ENCODE data around the gene EOLA2. TPM values are rescaled to one million over a fixed set of nuclear protein-coding genes. Genes with fewer than 3 reads are reported as not detected.
"Not testable (repeated sequence)": the region's sequence is repeated elsewhere in the genome, so short reads cannot be mapped to it uniquely, and the experiment has no call there.

EOLA2 gene
- total RNA-seq, 2 experiments from 2014 or later, result 11.5 to 27.7 TPM

DNA sequence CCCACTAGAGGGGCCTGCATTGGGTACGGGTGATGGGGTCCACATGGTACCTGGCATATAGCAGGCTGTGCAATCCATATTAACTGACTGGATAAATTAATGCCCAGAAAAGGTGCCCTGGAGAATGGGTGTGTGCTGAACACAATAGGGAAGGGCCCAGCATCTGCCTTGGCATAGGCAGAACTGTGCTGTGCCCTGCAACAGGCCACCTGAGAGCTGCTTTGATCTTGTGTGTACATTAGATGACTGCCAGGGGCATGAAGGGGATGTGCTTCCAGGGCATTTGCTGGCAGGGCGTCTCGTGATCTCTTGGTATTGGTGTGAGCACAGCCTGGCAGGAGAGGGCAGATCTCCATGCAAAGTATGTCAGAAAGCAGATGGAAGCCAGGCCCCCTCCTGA, 8.6 kb upstream of the EOLA2 start:
- CTCF ChIA-PET; H3K36me3 Mint-ChIP-seq (ENCODE audit: low read depth); H3K4me3 Mint-ChIP-seq; ATAC-seq; POLR2A ChIA-PET; H3K4me1 Mint-ChIP-seq; intact Hi-C loops (cut with DNase I, micrococcal nuclease); H3K27me3 Mint-ChIP-seq; H3K27ac Mint-ChIP-seq; DNase-seq; H3K9me3 Mint-ChIP-seq (ENCODE audit: low read depth): not testable (repeated sequence)

DNA sequence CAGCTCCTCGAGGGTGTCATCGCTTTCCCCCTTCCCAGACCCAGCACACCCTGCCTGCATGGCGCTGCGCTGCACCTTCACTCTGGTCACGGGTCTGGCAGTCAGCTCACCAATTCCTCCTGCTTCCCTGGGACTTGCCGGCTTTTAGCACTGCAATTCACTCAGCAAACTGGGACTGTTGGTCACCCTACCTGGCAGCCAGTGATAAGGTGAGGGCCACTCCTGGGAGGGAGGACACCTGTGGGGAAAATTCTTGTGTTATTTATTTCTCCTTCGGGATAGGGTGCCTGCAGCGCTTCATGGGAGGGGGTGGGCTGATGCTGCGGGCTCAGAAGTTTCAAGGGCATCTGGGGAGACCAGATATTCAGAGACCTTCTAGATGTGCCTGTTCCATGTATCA, 7.5 kb upstream of the EOLA2 start:
- H3K4me1 Mint-ChIP-seq; H3K9me3 Mint-ChIP-seq (ENCODE audit: low read depth); H3K27ac Mint-ChIP-seq; H3K36me3 Mint-ChIP-seq (ENCODE audit: low read depth); POLR2A ChIA-PET; H3K27me3 Mint-ChIP-seq; intact Hi-C loops (cut with DNase I, micrococcal nuclease); DNase-seq; ATAC-seq; CTCF ChIA-PET; H3K4me3 Mint-ChIP-seq: not testable (repeated sequence)

DNA sequence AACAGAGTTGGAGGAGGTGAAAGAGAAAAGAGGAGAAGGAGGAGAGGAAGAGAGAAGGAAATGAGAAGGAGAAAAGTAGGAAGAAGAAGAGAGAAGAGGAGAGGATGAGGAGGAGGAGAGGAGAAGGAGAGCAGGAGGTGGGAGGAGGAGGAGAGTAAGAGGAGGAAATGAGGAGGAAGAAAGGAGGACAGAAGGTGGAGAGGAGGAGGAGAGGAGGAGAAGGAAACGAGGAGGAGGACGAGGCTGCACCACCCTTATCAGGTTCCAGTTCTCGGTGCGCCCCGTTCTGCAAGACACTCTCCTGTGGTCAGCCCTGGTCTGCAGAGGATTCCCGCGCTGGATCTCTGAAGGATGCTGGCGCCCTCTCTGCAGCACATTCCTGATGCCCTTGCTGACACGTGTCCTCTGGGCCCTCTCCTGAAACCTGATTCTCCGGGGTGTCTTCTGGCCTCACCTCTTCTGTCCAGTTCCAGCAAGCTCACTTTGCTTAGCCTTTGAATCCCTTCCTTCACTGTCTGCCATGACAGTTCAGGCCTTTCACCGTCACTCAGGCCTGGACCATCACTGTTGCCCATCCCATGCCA, 6.9 kb upstream of the EOLA2 start:
- CTCF ChIA-PET; H3K4me3 Mint-ChIP-seq; H3K9me3 Mint-ChIP-seq (ENCODE audit: low read depth); H3K27ac Mint-ChIP-seq; ATAC-seq; intact Hi-C loops (cut with DNase I, micrococcal nuclease); DNase-seq; H3K4me1 Mint-ChIP-seq; H3K27me3 Mint-ChIP-seq; POLR2A ChIA-PET; H3K36me3 Mint-ChIP-seq (ENCODE audit: low read depth): not testable (repeated sequence)

DNA sequence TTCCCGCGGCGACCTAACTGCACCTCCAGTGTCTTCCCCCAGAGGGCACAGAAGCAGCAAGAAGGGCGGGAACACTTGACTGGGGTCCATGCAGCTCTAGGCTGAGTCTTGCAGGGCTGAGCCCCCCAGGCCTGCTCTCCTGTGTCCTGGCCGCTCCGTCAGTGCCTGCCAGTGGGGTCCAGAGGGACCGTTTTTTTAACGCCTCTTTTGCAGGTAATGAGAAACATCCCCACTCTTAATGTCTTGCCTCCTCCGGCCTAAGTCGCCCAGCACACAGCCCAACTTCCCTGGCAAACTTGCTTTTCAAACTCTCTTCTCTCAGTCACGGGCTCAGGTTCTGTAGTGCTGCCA, 2.4 kb upstream of the EOLA2 start:
- Mint-ChIP-seq H3K4me3 (peak overlapping the region; percentile 81), H3K27ac (peak overlapping the region; percentile 88)
- H3K9me3 Mint-ChIP-seq (ENCODE audit: low read depth); H3K4me1 Mint-ChIP-seq; H3K27me3 Mint-ChIP-seq; ATAC-seq; H3K36me3 Mint-ChIP-seq (ENCODE audit: low read depth); DNase-seq; intact Hi-C loops (cut with DNase I, micrococcal nuclease): not testable (repeated sequence)
- POLR2A ChIA-PET, result interaction anchor here (0.7 to 3.1 kb wide), 3 partner anchors 401 to 674 kb away, joined by 3 to 30 read pairs (median 6); partner anchors contain the start of gene EOLA1
- CTCF ChIA-PET, result interaction anchor here (0.6 to 1.1 kb wide), 3 partner anchors 10 to 422 kb away, joined by 3 to 6 read pairs (median 4); partner anchors contain the start of gene MAMLD1

DNA sequence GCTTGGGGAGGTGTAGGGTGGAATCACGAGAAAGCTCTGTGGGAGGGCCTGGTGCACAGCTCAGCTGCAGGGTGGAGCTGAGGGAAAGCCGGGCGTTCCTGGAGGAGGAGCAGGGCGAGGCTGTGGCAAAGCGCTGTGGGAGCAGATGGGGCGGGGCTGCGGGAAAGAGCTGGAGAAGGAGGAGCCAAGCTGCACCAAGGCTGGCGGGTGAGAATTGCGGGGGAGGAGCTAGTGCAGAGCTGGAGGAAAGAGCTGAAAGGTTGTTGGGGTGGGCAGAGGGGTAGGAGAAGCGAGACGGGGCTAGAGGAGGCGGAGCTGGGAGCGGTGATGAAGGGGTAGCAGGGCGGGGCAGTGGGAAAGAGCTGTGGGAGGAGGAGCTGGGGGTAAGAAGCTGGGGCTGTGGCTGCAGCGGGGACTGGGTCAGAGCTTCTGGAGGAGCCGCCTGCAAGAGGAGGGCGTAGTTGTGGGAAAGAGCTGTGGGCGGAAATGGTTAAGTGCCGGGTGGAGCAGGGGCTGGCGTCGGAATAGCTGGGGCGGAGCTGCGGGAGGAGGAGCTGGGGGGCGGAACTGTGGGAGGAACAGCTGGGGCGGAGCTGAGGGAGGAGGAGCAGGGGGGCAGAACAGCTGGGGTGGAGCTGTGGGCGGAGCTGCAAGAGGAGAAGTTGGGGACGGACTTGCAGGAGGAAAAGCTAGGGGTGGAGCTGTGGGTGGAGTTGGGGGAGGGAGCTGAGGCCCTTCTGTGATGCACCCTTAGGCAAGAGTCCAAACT, 1.8 kb upstream of the EOLA2 start:
- H3K4me3 Mint-ChIP-seq, result peak overlapping the region; percentile 81
- H3K9me3 Mint-ChIP-seq (ENCODE audit: low read depth), result no peaks in the 10 kb centered on the region
- H3K4me1 Mint-ChIP-seq, result peaks cover 3% of the 10 kb centered on the region
- ATAC-seq (peak; percentile 57), DNase-seq (peak; percentile 95)
- no peaks in the 10 kb centered on the region for H3K36me3 Mint-ChIP-seq (ENCODE audit: low read depth)
- CTCF ChIA-PET, result interaction anchor here (0.6 to 1.1 kb wide), 4 partner anchors 10 to 423 kb away, joined by 3 to 6 read pairs (median 4); partner anchors contain the start of gene MAMLD1
- H3K27me3 Mint-ChIP-seq, result no peaks in the 10 kb centered on the region
- intact Hi-C loops (cut with DNase I, micrococcal nuclease), result loop anchor here in 1 of 2 experiments (2.0 to 5.0 kb wide), 3 partner anchors 67 to 752 kb away; partner anchors contain the start of genes MTM1 and MTMR1
- peak overlapping the region; percentile 88 for H3K27ac Mint-ChIP-seq
- POLR2A ChIA-PET, result interaction anchor here (0.7 to 3.1 kb wide), 4 partner anchors 400 to 753 kb away, joined by 3 to 30 read pairs (median 5); partner anchors contain the start of genes EOLA1 and MTMR1

DNA sequence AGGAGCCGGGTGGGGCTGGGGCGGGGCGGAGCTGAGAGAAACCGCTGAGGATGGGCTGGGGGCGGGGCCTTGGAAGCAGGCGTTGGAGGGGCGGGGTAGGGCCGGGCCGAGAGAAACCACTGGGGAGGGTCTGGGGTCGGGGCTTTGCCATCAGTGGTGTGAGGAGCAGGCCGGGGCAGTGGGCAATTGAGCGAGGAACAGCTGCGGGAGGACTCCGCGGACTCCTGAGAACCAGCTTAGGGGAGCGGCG, 1.3 kb upstream of the EOLA2 start:
- no peaks in the 10 kb centered on the region for H3K27me3 Mint-ChIP-seq

DNA sequence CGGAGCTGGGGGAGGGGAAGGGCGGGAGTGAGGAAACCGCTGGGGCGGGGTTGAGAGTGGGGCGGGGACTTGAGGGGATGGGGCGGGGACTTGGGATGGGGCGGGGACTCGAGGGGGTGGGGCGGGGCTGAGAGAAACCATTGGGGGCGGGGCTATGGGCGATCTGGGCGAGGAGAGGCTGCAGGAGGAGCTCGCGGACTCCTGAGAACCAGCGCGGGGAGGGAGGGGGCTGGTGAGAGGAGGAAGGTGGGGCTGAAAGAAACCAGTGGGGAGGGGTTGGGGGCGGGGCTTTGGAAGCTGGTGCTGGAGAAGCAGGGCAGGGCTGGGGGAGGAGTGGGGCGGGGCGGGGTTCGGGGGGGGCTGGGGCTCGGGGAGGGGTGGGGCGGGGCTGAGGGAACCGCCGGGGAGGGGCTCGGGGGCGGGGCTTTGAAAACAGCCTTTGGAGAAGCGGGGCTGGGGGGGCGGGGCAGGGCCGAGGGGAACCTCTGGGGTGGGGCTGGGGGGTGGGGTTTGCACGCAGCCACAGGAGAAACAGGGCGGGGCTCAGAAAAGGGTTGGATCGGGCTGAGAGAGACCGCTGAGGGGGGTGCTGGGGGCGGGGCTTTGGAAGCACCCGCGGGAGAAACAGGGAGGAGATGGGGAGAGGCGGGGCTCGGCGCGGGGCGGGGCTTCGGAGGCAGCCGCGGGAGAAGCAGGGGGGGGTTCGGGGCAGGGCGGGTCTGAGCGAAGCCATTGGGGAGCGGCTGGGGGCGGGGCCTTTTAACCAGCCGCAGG, 777 bp upstream of the EOLA2 start:
- peaks cover 2% of the 10 kb centered on the region for H3K36me3 Mint-ChIP-seq (ENCODE audit: low read depth)
- no peaks in the 10 kb centered on the region for H3K27me3 Mint-ChIP-seq
- H3K4me3 Mint-ChIP-seq, result peak overlapping the region; percentile 82
- ChIA-PET CTCF (interaction anchor here (1.0 to 1.1 kb wide), 3 partner anchors 26 to 421 kb away, joined by 3 to 4 read pairs (median 3); no protein-coding TSS in a partner anchor), POLR2A (interaction anchor here (1.8 to 3.1 kb wide), 2 partner anchors 399 to 754 kb away, joined by 4 to 30 read pairs; partner anchors contain the start of genes EOLA1 and MTMR1)
- no peak overlapping the region for H3K27ac Mint-ChIP-seq
- DNase-seq (peak; percentile 94), ATAC-seq (peak; percentile 18)
- no peaks in the 10 kb centered on the region for H3K9me3 Mint-ChIP-seq (ENCODE audit: low read depth)
- intact Hi-C loops (cut with DNase I, micrococcal nuclease), result loop anchor here in 1 of 2 experiments (2.0 to 5.0 kb wide), 3 partner anchors 66 to 753 kb away; partner anchors contain the start of genes MTM1 and MTMR1
- H3K4me1 Mint-ChIP-seq, result peaks cover 3% of the 10 kb centered on the region

More for the DNA sequence above, 1.3 kb upstream of the EOLA2 start:
- DNase-seq, result no peak
- Mint-ChIP-seq H3K36me3 (ENCODE audit: low read depth) (no peaks in the 10 kb centered on the region), H3K4me1 (peaks cover 3% of the 10 kb centered on the region), H3K4me3 (peak overlapping the region; percentile 81), H3K9me3 (ENCODE audit: low read depth) (no peaks in the 10 kb centered on the region), H3K27ac (peak overlapping the region; percentile 88)
- CTCF ChIA-PET, result interaction anchor here (0.9 kb wide), 1 partner anchor 400 kb away, joined by 3 read pairs; no protein-coding TSS in a partner anchor
- intact Hi-C loops (cut with DNase I, micrococcal nuclease), result loop anchor here in 1 of 2 experiments (2.0 to 5.0 kb wide), 3 partner anchors 67 to 753 kb away; partner anchors contain the start of genes MTM1 and MTMR1
- POLR2A ChIA-PET, result interaction anchor here (1.3 to 3.1 kb wide), 3 partner anchors 399 to 754 kb away, joined by 4 to 30 read pairs (median 6); partner anchors contain the start of genes EOLA1 and MTMR1
- ATAC-seq, result peak; percentile 26

DNA sequence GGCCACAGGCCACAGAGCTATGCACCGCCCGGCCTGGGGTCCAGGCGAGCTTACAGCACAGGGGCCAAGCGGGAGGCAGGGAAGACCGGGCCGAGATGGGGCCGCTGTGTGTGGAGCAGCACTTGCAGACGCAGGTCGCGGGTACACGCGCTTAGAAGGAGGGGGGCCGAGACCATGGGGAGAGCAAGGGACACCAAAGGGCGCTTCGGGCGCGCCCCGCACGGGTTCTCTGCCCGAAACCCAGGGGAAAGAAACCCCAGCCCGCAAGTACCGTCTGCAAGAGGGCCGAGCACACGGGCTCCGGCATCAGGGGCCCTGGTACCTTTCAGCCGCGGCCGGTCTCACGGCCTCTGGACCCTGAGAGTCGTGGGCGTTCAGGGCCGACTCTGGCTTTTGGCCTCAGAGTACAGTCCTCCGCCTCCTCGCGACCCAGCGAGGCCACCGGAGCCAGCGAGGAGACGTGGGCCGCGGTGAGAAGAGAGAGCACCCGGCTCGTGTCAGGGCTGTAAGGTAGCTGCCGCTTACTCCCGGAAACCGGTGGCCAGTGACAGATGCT, 342 bp downstream of the EOLA2 start:
- H3K4me1 Mint-ChIP-seq, result peaks cover 3% of the 10 kb centered on the region
- ChIA-PET POLR2A (interaction anchor here (1.8 to 3.1 kb wide), 2 partner anchors 398 to 756 kb away, joined by 4 to 30 read pairs; partner anchors contain the start of genes EOLA1 and MTMR1), CTCF (interaction anchor here (0.6 to 1.1 kb wide), 7 partner anchors 12 to 609 kb away, joined by 3 to 5 read pairs (median 3); no protein-coding TSS in a partner anchor)
- H3K9me3 Mint-ChIP-seq (ENCODE audit: low read depth), result no peaks in the 10 kb centered on the region
- H3K27me3 Mint-ChIP-seq, result no peaks in the 10 kb centered on the region
- ATAC-seq, result no peak
- intact Hi-C loops (cut with DNase I, micrococcal nuclease), result loop anchor here in 1 of 2 experiments (2.0 to 5.0 kb wide), 3 partner anchors 65 to 754 kb away; partner anchors contain the start of genes MTM1 and MTMR1
- peaks cover 6% of the 10 kb centered on the region for H3K36me3 Mint-ChIP-seq (ENCODE audit: low read depth)
- peak overlapping the region; percentile 98 for H3K27ac Mint-ChIP-seq
- peak; percentile 33 for DNase-seq
- H3K4me3 Mint-ChIP-seq, result peak overlapping the region; percentile 82

DNA sequence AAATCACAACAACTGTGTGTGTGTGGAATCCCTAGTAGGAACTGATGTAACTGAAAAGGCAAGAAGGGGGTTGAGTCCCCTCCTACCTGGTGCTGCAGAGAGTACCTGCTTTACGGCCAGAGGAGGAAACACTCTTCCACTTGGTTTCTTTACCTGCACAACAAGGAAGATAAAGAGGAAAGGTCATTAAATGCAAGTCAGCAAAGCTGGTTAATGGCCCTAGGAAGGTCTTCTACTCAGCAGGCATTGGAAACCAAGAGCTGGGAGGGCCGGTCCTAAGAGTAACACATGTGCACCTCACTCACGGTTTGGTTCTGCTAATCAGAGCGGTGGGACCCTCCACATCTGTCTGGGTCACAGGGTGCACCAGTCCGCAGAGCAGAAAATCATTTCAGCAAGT, 963 bp downstream of the EOLA2 start:
- DNase-seq; H3K4me1 Mint-ChIP-seq; ATAC-seq; H3K36me3 Mint-ChIP-seq (ENCODE audit: low read depth); CTCF ChIA-PET; H3K27me3 Mint-ChIP-seq; POLR2A ChIA-PET; H3K9me3 Mint-ChIP-seq (ENCODE audit: low read depth): not testable (repeated sequence)
- peak overlapping the region; percentile 82 for H3K27ac Mint-ChIP-seq
- intact Hi-C loops (cut with DNase I, micrococcal nuclease), result loop anchor here in 1 of 2 experiments (5.0 kb wide), 1 partner anchor 755 kb away; the partner anchor contains the start of gene MTMR1
- peak overlapping the region; percentile 82 for H3K4me3 Mint-ChIP-seq

DNA sequence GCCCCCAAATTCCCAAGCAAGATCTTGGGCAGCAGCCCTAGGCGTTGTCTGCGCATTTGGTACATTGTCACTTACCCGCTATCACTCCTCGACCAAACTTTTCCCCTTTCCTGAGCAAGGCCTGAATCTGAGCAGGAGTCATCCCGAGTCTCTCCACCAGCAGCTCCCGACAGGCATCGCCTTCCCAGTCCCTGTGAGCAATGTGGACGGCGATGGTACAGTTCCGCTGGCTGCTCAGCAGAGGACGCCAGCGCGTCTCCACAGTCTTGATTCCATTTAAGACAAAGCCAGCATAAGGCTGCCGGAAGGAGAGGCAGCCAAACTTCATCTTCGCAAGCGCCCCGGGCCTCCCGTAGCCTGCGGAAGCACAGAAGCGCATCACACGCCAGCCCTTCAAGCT, 4.7 kb downstream of the EOLA2 start:
- H3K4me3 Mint-ChIP-seq; H3K9me3 Mint-ChIP-seq (ENCODE audit: low read depth); ATAC-seq; DNase-seq; intact Hi-C loops (cut with DNase I, micrococcal nuclease); H3K36me3 Mint-ChIP-seq (ENCODE audit: low read depth); POLR2A ChIA-PET; CTCF ChIA-PET; H3K27me3 Mint-ChIP-seq; H3K4me1 Mint-ChIP-seq; H3K27ac Mint-ChIP-seq: not testable (repeated sequence)

DNA sequence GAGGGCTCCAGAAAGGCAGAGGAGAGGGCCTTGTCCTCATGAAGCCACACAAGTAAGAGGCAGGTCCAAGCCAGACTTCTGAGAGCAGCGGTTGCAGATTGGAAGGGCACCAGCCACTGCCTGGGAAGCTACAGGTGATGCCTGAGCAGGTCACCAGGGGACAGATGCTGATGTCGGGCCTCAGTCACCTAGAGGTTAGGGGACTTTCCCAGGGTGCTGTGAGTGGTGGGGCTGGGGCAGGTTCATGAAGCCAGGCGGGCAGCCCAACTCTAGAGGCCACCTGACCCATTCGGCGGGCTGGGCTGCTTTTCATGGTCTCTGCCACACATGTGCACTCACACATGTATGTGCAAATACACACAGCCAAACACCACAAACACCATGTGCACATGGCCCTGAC, 5.3 kb downstream of the EOLA2 start:
- H3K27ac Mint-ChIP-seq; DNase-seq; ATAC-seq; POLR2A ChIA-PET; H3K4me1 Mint-ChIP-seq; H3K27me3 Mint-ChIP-seq; H3K36me3 Mint-ChIP-seq (ENCODE audit: low read depth); CTCF ChIA-PET; H3K4me3 Mint-ChIP-seq; H3K9me3 Mint-ChIP-seq (ENCODE audit: low read depth); intact Hi-C loops (cut with DNase I, micrococcal nuclease): not testable (repeated sequence)
